SK-N-SH treated with all-trans-retinoic acid at 6 μM for 48 hours (cell line): Measurements from ENCODE around the gene FAM227B.

Source experiments
- ARNTL ChIP-seq: fragments of 450-650 bp; formaldehyde crosslinking; IDR thresholded peaks from 2 replicates; pipeline ENCODE4 v1.5.0; 2020; ENCODE audit warnings: low read depth, mild to moderate bottlenecking, moderate library complexity, borderline replicate concordance
- CSDC2 ChIP-seq: fragments of 250-450 bp; sonication (Bioruptor Pico); IDR thresholded peaks from 2 replicates; pipeline ENCODE4 v1.5.0; 2020; ENCODE audit warnings: mild to moderate bottlenecking, moderate library complexity
- GLIS3 ChIP-seq: fragments of 250-450 bp; sonication (Bioruptor Pico); IDR thresholded peaks from 2 replicates; pipeline ENCODE4 v1.5.0; 2020; ENCODE audit warnings: mild to moderate bottlenecking, moderate library complexity
- PATZ1 ChIP-seq: fragments of 250-450 bp; sonication (Bioruptor Pico); IDR thresholded peaks from 2 replicates; pipeline ENCODE4 v1.8.0; 2020; ENCODE audit warnings: mild to moderate bottlenecking, moderate library complexity, borderline replicate concordance
- PPARA ChIP-seq: fragments of 250-450 bp; sonication (Bioruptor Pico); IDR thresholded peaks from 2 replicates; pipeline ENCODE4 v1.5.0; 2020; ENCODE audit warnings: mild to moderate bottlenecking, borderline replicate concordance
- ZFP3 ChIP-seq: fragments of 250-450 bp; sonication (Bioruptor Pico); IDR thresholded peaks from 2 replicates; pipeline ENCODE4 v1.5.0; 2020; ENCODE audit warnings: mild to moderate bottlenecking, moderate library complexity
- ZFP30 ChIP-seq: fragments of 450-650 bp; formaldehyde crosslinking; IDR thresholded peaks from 2 replicates; pipeline ENCODE4 v1.5.0; 2022; ENCODE audit warnings: mild to moderate bottlenecking, moderate library complexity

GRCh38 chr15:49314716-49315115 lies 305.9 kb downstream of the FAM227B start:
- TF ChIP-seq GLIS3 (no peak), ARNTL (CRISPR knock-in tag) (no peak), CSDC2 (CRISPR knock-in tag) (no peak), PPARA (CRISPR knock-in tag) (no peak), ZFP30 (CRISPR knock-in tag) (no peak), PATZ1 (CRISPR knock-in tag) (no peak), ZFP3 (CRISPR knock-in tag) (no peak)
